ENCODE measurements around the gene CDKAL1. TPM values are rescaled to one million over a fixed set of nuclear protein-coding genes. Genes with fewer than 3 reads are reported as not detected.

Gene CDKAL1
- total and polyA plus RNA-seq, 10 of the 15 experiments (the other 5 are each of a cell fraction or from before 2014, with no cell fraction given): 10.7 to 26.9 (median 17.3) TPM

DNA sequence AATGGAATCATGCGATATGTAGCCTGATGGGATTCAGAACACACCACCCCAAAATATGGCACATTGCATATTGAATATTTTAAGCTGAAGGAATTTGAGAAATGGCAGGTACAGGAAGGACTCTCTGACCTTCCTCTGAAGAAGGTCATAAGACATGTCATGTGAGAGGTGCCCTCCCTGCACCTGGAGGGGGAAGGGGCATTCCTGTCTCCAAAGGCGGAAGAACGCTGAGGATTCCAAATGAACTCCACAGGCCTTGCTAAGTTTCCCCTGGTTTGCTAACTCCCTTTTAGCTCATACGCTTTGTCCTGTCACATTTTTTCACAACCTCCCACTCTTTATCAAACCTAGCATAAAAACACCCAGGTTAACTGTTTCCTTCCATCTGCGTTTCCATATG, 347.8 kb downstream of the CDKAL1 start:
- Histone ChIP-seq H4K20me1 (ENCODE audit: control insufficient read depth, insufficient read depth) (no peaks in the 10 kb centered on the region), H3K4me3 (no peak overlapping the region), H2AFZ (ENCODE audit: control insufficient read depth, low read depth, low read length) (no peak overlapping the region), H3K4me2 (ENCODE audit: control insufficient read depth, insufficient read depth) (no peak overlapping the region), H3K9me3 (replicated peaks; ENCODE audit: control insufficient read depth, insufficient read depth, low read length) (peaks cover 3% of the 10 kb centered on the region; the same call in 2 of the 3 replicates), H3K27ac (ENCODE audit: control insufficient read depth, insufficient read depth) (no peak overlapping the region), H3K79me2 (ENCODE audit: control insufficient read depth, insufficient read depth, low read length) (no peaks in the 10 kb centered on the region), H3K27me3 (replicated peaks in 1 of 2; ENCODE audit: control insufficient read depth in 2 of 2, insufficient read depth in 2 of 2, low read length in 1 of 2) (no peaks in the 10 kb centered on the region), H3K9ac (ENCODE audit: control insufficient read depth, insufficient read depth, low read length) (no peak overlapping the region), H3K36me3 (ENCODE audit: control insufficient read depth in 2 of 2, insufficient read depth in 2 of 2, low read length in 1 of 2) (no peaks in the 10 kb centered on the region), H3K4me1 (ENCODE audit: control insufficient read depth, insufficient read depth, low read length) (peaks cover 11% of the 10 kb centered on the region; the same call in 1 of the 2 replicates)
- in situ Hi-C loops (cut with MboI) (no loop called here), intact Hi-C loops (cut with micrococcal nuclease; ENCODE audit: unreplicated experiment) (no loop called here)
- DNase-seq (ENCODE audit: low read depth, low spot score) (no peak), FAIRE-seq (no peak), ATAC-seq (no peak)
- ChIA-PET SMC1A (ENCODE audit: uncharacterized antibody, unreplicated experiment) (interaction anchor here (1.1 to 1.4 kb wide), 2 partner anchors 27 to 711 kb away, joined by 3 read pairs; partner anchors contain the start of gene SOX4), CTCF (no interaction called here), RAD21 (ENCODE audit: unreplicated experiment) (no interaction called here), POLR2A (no interaction called here)
- no peak for TF ChIP-seq ZSCAN29 (IDR thresholded peaks at IDR 0.05)
- TF ChIP-seq CBX3 (IDR thresholded peaks at IDR 0.05; ENCODE audit: borderline replicate concordance, low read depth): no peak
- no peak for TF ChIP-seq EED (IDR thresholded peaks at IDR 0.05; ENCODE audit: low read depth)
- TF ChIP-seq PAX8 (IDR thresholded peaks at IDR 0.05): no peak
- TF ChIP-seq, protein P1, sequence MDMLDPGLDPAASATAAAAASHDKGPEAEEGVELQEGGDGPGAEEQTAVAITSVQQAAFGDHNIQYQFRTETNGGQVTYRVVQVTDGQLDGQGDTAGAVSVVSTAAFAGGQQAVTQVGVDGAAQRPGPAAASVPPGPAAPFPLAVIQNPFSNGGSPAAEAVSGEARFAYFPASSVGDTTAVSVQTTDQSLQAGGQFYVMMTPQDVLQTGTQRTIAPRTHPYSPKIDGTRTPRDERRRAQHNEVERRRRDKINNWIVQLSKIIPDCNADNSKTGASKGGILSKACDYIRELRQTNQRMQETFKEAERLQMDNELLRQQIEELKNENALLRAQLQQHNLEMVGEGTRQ (IDR thresholded peaks at IDR 0.05; ENCODE audit: borderline replicate concordance, low read depth, low read length): no peak
- TF ChIP-seq, protein P2, sequence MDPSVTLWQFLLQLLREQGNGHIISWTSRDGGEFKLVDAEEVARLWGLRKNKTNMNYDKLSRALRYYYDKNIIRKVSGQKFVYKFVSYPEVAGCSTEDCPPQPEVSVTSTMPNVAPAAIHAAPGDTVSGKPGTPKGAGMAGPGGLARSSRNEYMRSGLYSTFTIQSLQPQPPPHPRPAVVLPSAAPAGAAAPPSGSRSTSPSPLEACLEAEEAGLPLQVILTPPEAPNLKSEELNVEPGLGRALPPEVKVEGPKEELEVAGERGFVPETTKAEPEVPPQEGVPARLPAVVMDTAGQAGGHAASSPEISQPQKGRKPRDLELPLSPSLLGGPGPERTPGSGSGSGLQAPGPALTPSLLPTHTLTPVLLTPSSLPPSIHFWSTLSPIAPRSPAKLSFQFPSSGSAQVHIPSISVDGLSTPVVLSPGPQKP (IDR thresholded peaks at IDR 0.05; ENCODE audit: low read depth, low read length): no peak
- TF ChIP-seq SUZ12 (IDR thresholded peaks at IDR 0.05; ENCODE audit: unreplicated experiment): no peak
- TF ChIP-seq FOXM1 (IDR thresholded peaks at IDR 0.05; ENCODE audit: low read depth, low read length): no peak
- TF ChIP-seq ZNF207 (IDR thresholded peaks at IDR 0.05; ENCODE audit: borderline replicate concordance): no peak
- no peak for TF ChIP-seq NFXL1 (IDR thresholded peaks at IDR 0.05; ENCODE audit: borderline replicate concordance)
- no TSS peak for BruUV-seq (replicated peaks)
- WGBS (ENCODE audit: insufficient coverage, insufficient replicate concordance, low lambda C conversion rate, missing lambda C conversion rate): 99% methylated on average over 5 of the region's 5 CpGs
